ENCODE results near the gene AIPL1. TPM values are rescaled to one million over a fixed set of nuclear protein-coding genes. Genes with fewer than 3 reads are reported as not detected.

Gene AIPL1
- total and polyA plus RNA-seq, 2 experiments from 2014 or later = not detected

DNA sequence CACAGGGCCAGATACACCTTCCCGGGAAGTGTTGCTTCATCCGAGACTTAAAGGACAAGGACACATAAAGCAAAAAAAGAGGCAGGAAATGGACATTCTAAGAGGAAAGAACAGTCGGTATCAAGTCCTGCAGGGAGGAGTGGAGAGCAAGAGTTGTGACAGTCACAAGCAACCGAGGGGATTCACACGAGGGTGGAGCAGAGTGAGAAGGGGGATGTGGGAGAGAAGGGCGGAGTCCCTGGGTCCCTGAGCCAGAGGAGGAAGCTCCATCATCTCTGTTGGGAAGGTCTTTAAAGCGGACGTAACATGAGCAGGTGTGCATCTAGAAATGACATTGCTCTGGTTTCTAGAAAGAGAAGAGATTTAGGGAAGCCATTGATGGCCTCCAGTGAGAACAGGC lies 47.1 kb downstream of the AIPL1 start:
- DNase-seq (ENCODE audit: low spot score) = no peak
- WGBS (ENCODE audit: low lambda C conversion rate, missing lambda C conversion rate) = 80% methylated on average over 8 of the region's 8 CpGs

DNA sequence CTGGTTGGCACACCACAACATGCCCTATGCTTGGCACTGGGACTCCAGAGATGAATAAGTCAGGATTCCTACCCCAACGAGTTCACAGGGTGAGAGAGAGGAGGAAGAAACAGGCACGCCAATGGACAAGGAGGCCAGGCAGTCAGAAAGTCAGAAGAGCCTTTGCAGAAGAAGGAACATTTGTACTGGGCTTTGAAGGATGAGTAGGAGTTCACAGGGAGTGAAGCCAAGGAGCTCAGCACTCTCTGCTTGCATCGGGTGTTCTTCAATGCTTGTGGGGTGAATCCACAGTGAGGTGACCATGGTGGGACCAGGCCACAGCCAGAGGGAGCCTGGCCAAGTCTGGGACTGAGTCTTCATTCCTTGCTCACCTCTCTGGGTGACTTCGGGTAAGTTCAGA lies 47.5 kb downstream of the AIPL1 start:
- DNase-seq (ENCODE audit: low spot score) = no peak
- 97% methylated on average over 4 of the region's 4 CpGs for WGBS (ENCODE audit: low lambda C conversion rate, missing lambda C conversion rate)
- no peaks in the 10 kb centered on the region for H3K79me2 ChIP-seq

More for the DNA sequence above, 47.1 kb downstream of the AIPL1 start:
- H3K36me3 ChIP-seq (replicated peaks; ENCODE audit: insufficient read depth, low read depth) = no peaks in the 10 kb centered on the region
- no peaks in the 10 kb centered on the region for H3K79me2 ChIP-seq
- H3K4me2 ChIP-seq = no peak overlapping the region
- H3K9me2 ChIP-seq (replicated peaks; ENCODE audit: insufficient read depth) = no peaks in the 10 kb centered on the region
- no peaks in the 10 kb centered on the region for H4K20me1 ChIP-seq (ENCODE audit: insufficient read depth, poor library complexity, severe bottlenecking)
- H3K27me3 ChIP-seq = no peaks in the 10 kb centered on the region
- H3K4me1 ChIP-seq (ENCODE audit: insufficient read depth) = peaks cover 5% of the 10 kb centered on the region
- no peak for TF ChIP-seq EZH2 (IDR thresholded peaks at IDR 0.05; ENCODE audit: borderline replicate concordance)
- no peak for TF ChIP-seq CTCF (IDR thresholded peaks at IDR 0.05; ENCODE audit: poor library complexity)
- TF ChIP-seq EZH2phosphoT487 (IDR thresholded peaks at IDR 0.05; ENCODE audit: low read depth, severe bottlenecking, unreplicated experiment) = no peak
- H3K9me3 ChIP-seq (ENCODE audit: low read depth) = no peaks in the 10 kb centered on the region
- no peak overlapping the region for H3K4me3 ChIP-seq
- no peak overlapping the region for H3K27ac ChIP-seq
- no peak overlapping the region for H2AFZ ChIP-seq

GRCh38 chr17:6386041-6386630 lies 48.8 kb downstream of the AIPL1 start:
- Histone ChIP-seq H3K4me3 (no peak overlapping the region), H3K4me2 (no peak overlapping the region), H3K4me1 (ENCODE audit: insufficient read depth) (no peaks in the 10 kb centered on the region), H2AFZ (no peak overlapping the region), H3K27ac (no peak overlapping the region), H3K79me2 (no peaks in the 10 kb centered on the region), H3K9me3 (ENCODE audit: low read depth) (no peaks in the 10 kb centered on the region), H4K20me1 (ENCODE audit: insufficient read depth, poor library complexity, severe bottlenecking) (no peaks in the 10 kb centered on the region), H3K36me3 (replicated peaks; ENCODE audit: insufficient read depth, low read depth) (no peaks in the 10 kb centered on the region), H3K27me3 (no peaks in the 10 kb centered on the region), H3K9me2 (replicated peaks; ENCODE audit: insufficient read depth) (no peaks in the 10 kb centered on the region)
- 82% methylated on average over 9 of the region's 9 CpGs for WGBS (ENCODE audit: low lambda C conversion rate, missing lambda C conversion rate)
- DNase-seq (ENCODE audit: low spot score) = no peak
- TF ChIP-seq EZH2phosphoT487 (IDR thresholded peaks at IDR 0.05; ENCODE audit: low read depth, severe bottlenecking, unreplicated experiment) = no peak
- TF ChIP-seq CTCF (IDR thresholded peaks at IDR 0.05; ENCODE audit: poor library complexity) = no peak
- no peak for TF ChIP-seq EZH2 (IDR thresholded peaks at IDR 0.05; ENCODE audit: borderline replicate concordance)

More for the DNA sequence above, 47.5 kb downstream of the AIPL1 start:
- TF ChIP-seq EZH2phosphoT487 (IDR thresholded peaks at IDR 0.05; ENCODE audit: low read depth, severe bottlenecking, unreplicated experiment) (no peak), EZH2 (IDR thresholded peaks at IDR 0.05; ENCODE audit: borderline replicate concordance) (no peak), CTCF (IDR thresholded peaks at IDR 0.05; ENCODE audit: poor library complexity) (no peak)
- H4K20me1 ChIP-seq (ENCODE audit: insufficient read depth, poor library complexity, severe bottlenecking) = no peaks in the 10 kb centered on the region
- no peak overlapping the region for H3K4me2 ChIP-seq
- H3K4me1 ChIP-seq (ENCODE audit: insufficient read depth) = peaks cover under 1% of the 10 kb centered on the region
- H3K9me3 ChIP-seq (ENCODE audit: low read depth) = no peaks in the 10 kb centered on the region
- no peak overlapping the region for H2AFZ ChIP-seq
- no peak overlapping the region for H3K27ac ChIP-seq
- H3K36me3 ChIP-seq (replicated peaks; ENCODE audit: insufficient read depth, low read depth) = no peaks in the 10 kb centered on the region
- H3K9me2 ChIP-seq (replicated peaks; ENCODE audit: insufficient read depth) = no peaks in the 10 kb centered on the region
- no peaks in the 10 kb centered on the region for H3K27me3 ChIP-seq
- no peak overlapping the region for H3K4me3 ChIP-seq
